ENCODE data around the gene CACNA1C.
"Not testable (repeated sequence)": the region's sequence is repeated elsewhere in the genome, so short reads cannot be mapped to it uniquely, and the experiment has no call there.

The CACNA1C gene

DNA sequence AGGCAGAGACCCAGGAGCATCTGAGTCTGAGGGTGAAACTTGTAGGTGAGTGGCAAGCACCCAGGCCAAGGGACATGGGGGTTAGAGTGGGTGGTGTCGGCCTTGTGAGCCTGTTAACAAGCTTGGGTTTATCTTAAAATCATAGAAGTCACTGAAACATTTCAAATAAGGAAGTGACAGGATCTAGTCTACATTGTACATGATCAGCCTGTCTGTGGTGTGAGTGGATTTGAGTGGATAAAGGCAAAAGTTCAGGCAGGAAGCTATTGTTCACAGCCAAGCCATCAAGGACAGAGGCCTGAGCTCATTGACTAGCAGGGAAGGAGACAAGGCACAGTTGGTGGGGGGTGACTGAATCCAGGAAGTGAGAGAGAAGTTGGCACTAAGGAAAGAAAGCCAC is 682.6 kb downstream of the CACNA1C start:
- DNase-seq, result no peak

DNA sequence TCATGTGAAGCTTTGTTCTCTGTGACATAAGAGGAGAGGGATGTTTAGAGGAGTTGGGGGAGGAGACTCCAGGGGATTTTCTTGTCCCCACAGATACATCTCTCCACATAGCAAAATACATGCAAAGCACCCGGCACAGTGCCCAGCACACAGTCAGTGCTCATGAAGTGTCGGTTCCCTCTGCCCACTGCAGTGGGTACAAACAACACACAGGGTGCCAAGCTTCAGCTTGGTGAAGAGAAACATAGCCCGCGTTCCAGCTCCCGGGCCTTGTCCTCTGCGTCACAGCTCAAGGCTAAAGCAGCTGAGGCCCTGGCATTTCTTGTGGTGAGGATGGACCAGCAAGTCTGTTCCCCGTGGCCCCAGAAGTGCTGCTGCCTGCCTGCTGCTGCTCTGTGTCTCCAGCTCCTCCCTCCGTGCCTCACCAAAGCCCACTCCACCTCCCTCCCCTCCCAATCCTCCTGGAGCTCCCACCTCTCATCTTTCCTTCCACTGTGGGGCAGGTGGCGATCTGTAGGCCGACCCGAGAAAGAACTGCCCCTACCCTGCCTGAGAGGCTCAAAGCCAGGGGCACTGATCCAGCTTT is 685.0 kb downstream of the CACNA1C start:
- no peak for DNase-seq

DNA sequence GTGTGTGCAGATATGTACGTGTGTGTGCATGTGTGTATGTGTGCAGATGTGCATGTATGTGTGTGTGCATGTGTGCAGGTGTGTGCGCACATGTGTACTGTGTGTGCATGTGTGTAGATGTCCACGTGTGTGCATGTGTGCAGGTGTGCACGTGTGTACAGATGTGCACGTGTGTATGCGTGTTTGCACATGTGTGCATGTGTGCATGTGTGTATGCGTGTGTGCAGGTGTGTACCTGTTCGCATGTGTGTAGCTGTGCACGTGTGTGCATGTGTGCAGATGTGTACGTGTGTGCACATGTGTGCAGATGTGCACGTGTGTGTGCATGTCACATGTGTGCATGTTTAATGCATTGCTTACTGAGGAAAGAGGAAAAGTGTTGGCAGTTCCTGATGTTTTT is 686.3 kb downstream of the CACNA1C start:
- no peak for DNase-seq

DNA sequence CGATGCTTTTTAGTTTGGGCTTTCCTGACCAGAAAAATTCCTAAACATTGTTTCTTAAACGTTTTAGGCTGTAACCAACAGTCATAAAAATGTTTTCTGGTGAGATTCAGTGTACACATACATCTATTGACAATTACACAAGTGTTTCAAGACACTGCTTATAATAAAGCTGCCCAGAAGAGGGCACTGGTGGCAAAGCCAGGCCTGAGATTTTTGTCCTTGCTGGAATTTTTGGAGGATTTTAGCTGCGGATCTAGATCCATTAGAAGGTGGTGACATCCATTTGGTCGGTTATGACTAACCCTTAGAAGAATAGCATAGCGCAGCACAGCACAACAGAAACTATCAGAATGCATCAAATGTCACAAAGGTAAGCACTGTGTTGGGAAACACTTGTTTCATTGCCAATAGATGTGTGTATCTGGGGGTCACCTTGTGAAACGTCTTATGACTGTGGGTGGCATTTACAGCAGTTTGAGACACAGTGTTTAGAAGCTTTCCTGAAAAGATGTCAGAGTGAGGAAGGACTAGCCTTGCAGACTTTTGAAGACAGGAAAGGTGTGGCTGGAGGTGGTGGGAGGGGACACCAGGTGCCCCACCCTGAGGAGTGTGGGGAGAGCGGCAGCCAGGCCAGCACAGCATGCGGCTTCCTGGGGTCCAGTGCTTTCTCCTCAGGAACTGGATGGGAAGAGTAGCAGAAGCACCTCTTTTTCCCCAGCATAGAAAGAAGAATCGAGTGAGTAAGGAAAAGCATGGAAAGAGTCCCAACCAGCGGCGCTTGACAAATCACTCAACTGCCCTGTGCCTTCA is 687.2 kb downstream of the CACNA1C start:
- DNase-seq, result no peak

DNA sequence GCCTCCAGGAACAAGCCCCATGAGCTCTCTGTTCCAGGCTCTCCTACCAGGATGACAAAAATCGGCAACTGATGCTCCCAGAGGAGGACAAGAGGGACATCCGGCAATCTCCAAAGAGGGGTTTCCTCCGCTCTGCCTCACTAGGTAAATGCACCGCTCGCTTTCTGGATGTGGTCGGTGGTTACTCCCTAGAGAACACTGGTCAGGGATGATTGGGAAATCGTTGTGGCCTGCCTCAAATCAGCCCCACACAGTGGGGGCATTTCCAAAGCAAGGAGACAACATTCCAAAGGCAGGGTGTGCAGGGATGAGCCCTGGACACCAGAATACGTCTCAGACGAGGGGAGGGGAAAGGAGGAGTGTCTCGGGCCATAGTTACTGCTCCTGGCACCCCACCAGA is 689.2 kb downstream of the CACNA1C start:
- not testable (repeated sequence) for DNase-seq

DNA sequence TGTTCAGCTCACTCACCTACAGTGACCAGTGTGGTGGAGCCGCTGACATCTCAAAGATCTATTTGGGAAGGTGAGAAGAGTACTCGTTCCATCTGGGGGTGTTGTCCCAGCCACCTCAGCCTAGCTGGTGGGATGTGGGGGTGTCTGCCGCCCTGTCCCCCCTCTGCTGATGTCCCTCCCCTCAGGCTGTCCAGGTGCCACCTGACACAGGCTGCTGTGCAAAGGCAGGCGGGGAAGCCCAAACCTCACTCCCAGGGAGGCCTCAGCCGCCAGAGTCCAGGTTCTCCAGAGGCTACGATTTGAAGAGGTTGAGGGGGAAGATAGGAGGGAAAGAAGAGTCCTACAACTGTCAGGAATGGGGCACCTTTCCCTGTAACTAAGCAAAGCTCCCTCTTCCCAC is 690.7 kb downstream of the CACNA1C start:
- no peak for DNase-seq

DNA sequence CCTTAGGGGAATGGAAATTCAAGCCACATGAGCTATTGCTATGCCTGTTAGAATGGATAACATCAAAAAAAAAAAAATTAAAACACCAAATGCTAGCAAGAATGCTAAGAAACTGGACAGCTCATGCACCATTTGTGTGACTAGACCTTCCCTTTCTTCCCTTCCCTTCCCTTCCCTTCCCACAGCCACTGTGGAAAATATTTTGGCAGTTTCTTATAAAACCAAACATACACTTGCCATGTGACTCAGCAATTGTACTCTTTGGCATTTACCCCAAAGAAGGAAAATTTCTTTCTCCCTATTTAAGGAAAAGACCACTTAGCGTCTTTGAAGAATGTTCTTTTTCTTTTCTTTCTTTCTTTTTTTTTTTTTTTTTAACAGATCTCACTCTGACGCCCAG is 692.9 kb downstream of the CACNA1C start:
- no peak for DNase-seq

All from stimulated activated CD4-positive, alpha-beta T cell treated with anti-CD3 and anti-CD28 coated beads, Interleukin-4, amount 100 ng/mL, for 1 hour (primary cell).